Embryonic facial prominence (tissue), 1 donor: ENCODE results near the gene GJB1.
"Not testable (repeated sequence)": the region's sequence is repeated elsewhere in the genome, so short reads cannot be mapped to it uniquely, and the experiment has no call there.

ENCODE experiments used
- DNase-seq: peaks from one replicate; pipeline ENCODE4 v3.0.0-alpha.2; 2016; ENCODE audit errors: extremely low spot score

GJB1 gene

GRCh38 chrX:71254092-71254963, 31.3 kb downstream of the GJB1 start, which contains the start of gene ZMYM3:
ZMYM3 (minus strand) TSS chrX:71254140; CDS start chrX:71253255, 885 bp downstream.
- DNase-seq = peak; percentile 68

- no peak for DNase-seq
Observed at GRCh38 chrX:71256051-71256450, 33.0 kb downstream of the GJB1 start.

GRCh38 chrX:71256856-71257255, 33.8 kb downstream of the GJB1 start:
- DNase-seq = no peak

GRCh38 chrX:71268624-71269023, 45.6 kb downstream of the GJB1 start:
- not testable (repeated sequence) for DNase-seq

GRCh38 chrX:71269801-71270395, 46.9 kb downstream of the GJB1 start:
- DNase-seq = no peak

GRCh38 chrX:71272313-71272712, 49.3 kb downstream of the GJB1 start:
- DNase-seq = not testable (repeated sequence)
